Adrenal gland (tissue), 5 donors: ENCODE data around the gene NCOA1.
"Not testable (repeated sequence)": the region's sequence is repeated elsewhere in the genome, so short reads cannot be mapped to it uniquely, and the experiment has no call there.

Experiments
- CTCF ChIP-seq, 6 experiments: fragments of 450-650 bp in 4 of 6; fragments of 200-600 bp in 2 of 6; sonication (generic) in 1 of 6; IDR thresholded peaks; 1 replicate in 5 of 6; 2 replicates in 1 of 6; pipeline versions ENCODE4 v1.5.1 to v1.8.0; 2016 to 2021; ENCODE audit warnings: antibody characterized with exemption in 6 of 6, mild to moderate bottlenecking in 2 of 6, moderate library complexity in 1 of 6
- POLR2A ChIP-seq, 2 donors: fragments of 450-650 bp; IDR thresholded peaks; one replicate each; pipeline ENCODE4 v1.6.1; 2017; ENCODE audit warnings: antibody characterized with exemption in 2 of 2, mild to moderate bottlenecking in 2 of 2, moderate library complexity in 1 of 2
- donor health status: DM: no; HTN: no; CAD: no.

DNA sequence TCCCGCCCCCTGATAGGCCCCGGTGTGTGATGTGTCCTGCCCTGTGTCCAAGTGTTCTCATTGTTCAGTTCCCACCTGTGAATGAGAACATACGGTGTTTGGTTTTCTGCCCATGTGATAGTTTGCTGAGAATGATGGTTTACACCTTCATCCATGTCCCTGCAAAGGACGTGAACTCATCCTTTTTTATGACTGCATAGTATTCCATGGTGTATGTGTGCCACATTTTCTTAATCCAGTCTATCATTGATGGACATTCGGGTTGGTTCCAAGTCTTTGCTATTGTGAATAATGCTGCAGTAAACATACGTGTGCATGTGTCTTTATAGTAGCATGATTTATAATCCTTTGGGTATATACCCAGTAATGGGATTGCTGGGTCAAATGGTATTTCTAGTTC lies 40.6 kb downstream of the NCOA1 start:
- TF ChIP-seq CTCF, POLR2A (IDR thresholded peaks at IDR 0.05): not testable (repeated sequence)
